Suprapubic skin (tissue), 4 donors: ENCODE measurements around the gene ARHGAP42. TPM values are rescaled to one million over a fixed set of nuclear protein-coding genes. Genes with fewer than 3 reads are reported as not detected.

Source experiments
- DNase-seq, 2 donors: peaks; one replicate each; pipeline ENCODE4 v3.0.0-alpha.2; 2019; ENCODE audit warnings: low spot score in 2 of 2
- H3K27ac ChIP-seq: fragments of 200-600 bp; sonication (generic); one replicate; pipeline ENCODE4 v1.5.1; 2019
- H3K27me3 ChIP-seq: fragments of 200-600 bp; sonication (generic); one replicate; pipeline ENCODE4 v1.5.1; 2019
- H3K36me3 ChIP-seq: fragments of 200-600 bp; sonication (generic); one replicate; pipeline ENCODE4 v1.5.1; 2019
- H3K4me1 ChIP-seq: fragments of 200-600 bp; sonication (generic); one replicate; pipeline ENCODE4 v1.5.1; 2019
- H3K4me3 ChIP-seq: fragments of 200-600 bp; sonication (generic); one replicate; pipeline ENCODE4 v1.5.1; 2019; ENCODE audit warnings: mild to moderate bottlenecking
- H3K9me3 ChIP-seq: fragments of 200-600 bp; sonication (generic); one replicate; pipeline ENCODE4 v1.5.1; 2019
- CTCF ChIP-seq, 2 donors: fragments of 200-600 bp in 1 of 2; fragments of 450-650 bp in 1 of 2; sonication (generic) in 1 of 2; IDR thresholded peaks; one replicate each; pipeline ENCODE4 v1.5.1; 2016 to 2019; ENCODE audit warnings: antibody characterized with exemption in 2 of 2, mild to moderate bottlenecking in 1 of 2, moderate library complexity in 1 of 2
- EP300 ChIP-seq: sonication (generic); formaldehyde crosslinking; IDR thresholded peaks from one replicate; pipeline ENCODE4 v1.6.1; 2017; ENCODE audit warnings: antibody characterized with exemption
- POLR2A ChIP-seq, 2 donors: fragments of 450-650 bp; IDR thresholded peaks; one replicate each; pipeline ENCODE4 v1.6.1; 2017; ENCODE audit warnings: antibody characterized with exemption in 2 of 2, mild to moderate bottlenecking in 2 of 2, moderate library complexity in 2 of 2
- POLR2AphosphoS5 ChIP-seq, 3 donors: sonication (generic); formaldehyde crosslinking; IDR thresholded peaks; one replicate each; pipeline ENCODE4 v1.6.1; 2017; ENCODE audit warnings: antibody characterized with exemption in 3 of 3
- WGBS: methylation state at CpG from one replicate; pipeline ENCODE4 v1.1.5; 2018; 5-methylcytosine and 5-hydroxymethylcytosine counted together
- total RNA-seq, 4 donors: library from RNA; depleted of rRNA; stranded (reverse); fragments of >200 nt; gene quantifications; one replicate each; pipeline ENCODE4 v1.1.0, GENCODE V29; 2016

ARHGAP42 gene
- total RNA-seq, 4 donors from 2014 or later: 12.4 to 18.4 (median 14.4) TPM

GRCh38 chr11:101031713-101032112 lies 344.6 kb downstream of the ARHGAP42 start:
- H3K9me3 ChIP-seq: no peaks in the 10 kb centered on the region
- H3K4me1 ChIP-seq: peaks cover 5% of the 10 kb centered on the region
- H3K4me3 ChIP-seq: no peak overlapping the region
- no peaks in the 10 kb centered on the region for H3K27me3 ChIP-seq
- H3K36me3 ChIP-seq: no peaks in the 10 kb centered on the region
- H3K27ac ChIP-seq: no peak overlapping the region
- 81% methylated on average over 3 of the region's 3 CpGs for WGBS
- TF ChIP-seq POLR2A (IDR thresholded peaks at IDR 0.05): no peak
- TF ChIP-seq CTCF (IDR thresholded peaks at IDR 0.05): no peak
- TF ChIP-seq EP300: no peak
- no peak for TF ChIP-seq POLR2AphosphoS5 (IDR thresholded peaks at IDR 0.05)
- DNase-seq: no peak

GRCh38 chr11:101032991-101033390 lies 345.9 kb downstream of the ARHGAP42 start:
- TF ChIP-seq POLR2AphosphoS5 (IDR thresholded peaks at IDR 0.05) (no peak), POLR2A (IDR thresholded peaks at IDR 0.05) (no peak), CTCF (IDR thresholded peaks at IDR 0.05) (no peak), EP300 (no peak)
- no peaks in the 10 kb centered on the region for H3K27me3 ChIP-seq
- H3K4me1 ChIP-seq: peaks cover 5% of the 10 kb centered on the region
- H3K36me3 ChIP-seq: no peaks in the 10 kb centered on the region
- H3K27ac ChIP-seq: no peak overlapping the region
- DNase-seq: no peak
- no peak overlapping the region for H3K4me3 ChIP-seq
- H3K9me3 ChIP-seq: no peaks in the 10 kb centered on the region

DNA sequence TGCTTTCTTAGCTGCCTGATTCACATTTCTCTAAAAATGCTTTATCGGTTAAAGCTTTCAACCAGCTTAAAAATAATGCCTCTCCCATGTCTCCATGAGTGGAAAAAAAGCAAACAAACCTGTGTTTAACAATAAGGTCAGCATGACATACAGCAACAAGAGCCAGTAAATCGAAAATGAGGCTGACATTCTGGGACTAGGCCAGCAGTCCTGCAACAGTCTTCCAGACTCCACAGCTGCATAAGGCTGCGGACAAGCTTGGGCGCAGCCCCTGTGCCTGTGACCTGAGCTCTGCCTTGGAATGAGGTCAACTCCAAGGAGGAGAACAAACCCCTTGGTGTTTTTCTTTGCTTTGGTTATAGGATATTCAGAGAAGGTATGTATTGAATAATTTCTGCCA lies 347.0 kb downstream of the ARHGAP42 start:
- Histone ChIP-seq H3K9me3 (no peaks in the 10 kb centered on the region), H3K27me3 (no peaks in the 10 kb centered on the region), H3K36me3 (no peaks in the 10 kb centered on the region), H3K4me1 (peaks cover 5% of the 10 kb centered on the region), H3K4me3 (no peak overlapping the region), H3K27ac (no peak overlapping the region)
- 20% methylated on average over 4 of the region's 4 CpGs for WGBS
- TF ChIP-seq POLR2A (IDR thresholded peaks at IDR 0.05) (no peak), EP300 (no peak), POLR2AphosphoS5 (IDR thresholded peaks at IDR 0.05) (no peak), CTCF (IDR thresholded peaks at IDR 0.05) (no peak)
- no peak for DNase-seq

DNA sequence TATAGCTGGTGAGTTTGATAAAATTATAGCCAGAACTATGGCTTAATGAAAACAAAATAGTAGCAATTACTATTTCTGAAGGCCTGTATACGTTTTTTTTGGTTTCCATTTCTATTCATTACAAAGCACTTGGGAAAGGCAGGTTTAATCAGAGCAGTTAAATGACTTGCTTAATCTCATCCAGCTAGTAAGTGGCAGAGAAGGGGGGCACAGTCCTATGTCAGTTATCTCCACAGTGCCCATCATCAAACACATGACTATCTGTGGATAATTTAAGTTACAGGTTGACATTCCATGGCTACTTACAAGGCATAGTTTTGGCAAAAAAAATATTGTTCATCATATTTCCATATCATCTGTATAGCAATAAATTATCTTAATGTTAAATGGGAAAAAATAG lies 348.8 kb downstream of the ARHGAP42 start:
- Histone ChIP-seq H3K4me1 (peaks cover 5% of the 10 kb centered on the region), H3K27ac (no peak overlapping the region), H3K36me3 (no peaks in the 10 kb centered on the region), H3K4me3 (no peak overlapping the region), H3K27me3 (no peaks in the 10 kb centered on the region), H3K9me3 (no peaks in the 10 kb centered on the region)
- WGBS: 70% methylated on average over 1 of the region's 1 CpG
- TF ChIP-seq POLR2AphosphoS5 (IDR thresholded peaks at IDR 0.05): no peak
- no peak for TF ChIP-seq POLR2A (IDR thresholded peaks at IDR 0.05)
- no peak for TF ChIP-seq CTCF (IDR thresholded peaks at IDR 0.05)
- no peak for TF ChIP-seq EP300
- DNase-seq: no peak
